HG03378 (cell line): ENCODE data around the gene GALNTL6.

Experiments used
- ATAC-seq: cut with Tn5 transposase; IDR thresholded peaks from one replicate; pipeline ENCODE4 v1.9.1; 2021; ENCODE audit warnings: mild to moderate bottlenecking, moderate library complexity; ENCODE audit not compliant: unreplicated experiment

Gene GALNTL6

GRCh38 chr4:171812665-171813525 lies at the start of gene GALNTL6:
GALNTL6 (plus strand) TSS chr4:171813404.
- ATAC-seq = peak; percentile 32

GRCh38 chr4:171765514-171765913 lies 47.7 kb upstream of the GALNTL6 start:
- no peak for ATAC-seq

GRCh38 chr4:171774642-171775190 lies 38.5 kb upstream of the GALNTL6 start:
- no peak for ATAC-seq

GRCh38 chr4:171779301-171779700 lies 33.9 kb upstream of the GALNTL6 start:
- ATAC-seq = no peak

GRCh38 chr4:171785388-171785787 lies 27.8 kb upstream of the GALNTL6 start:
- no peak for ATAC-seq

GRCh38 chr4:171793723-171794122 lies 19.5 kb upstream of the GALNTL6 start:
- no peak for ATAC-seq

- no peak for ATAC-seq
These were observed 18.7 kb upstream of the GALNTL6 start for GRCh38 chr4:171794528-171794927.

GRCh38 chr4:171809854-171810253 lies 3.4 kb upstream of the GALNTL6 start:
- ATAC-seq = no peak

GRCh38 chr4:171812333-171812664 lies 905 bp upstream of the GALNTL6 start:
- ATAC-seq = no peak

- ATAC-seq = no peak
These were observed 484 bp downstream of the GALNTL6 start for GRCh38 chr4:171813526-171814250.

- no peak for ATAC-seq
These were observed 1.3 kb downstream of the GALNTL6 start for GRCh38 chr4:171814545-171814944.

GRCh38 chr4:171817026-171817425 lies 3.8 kb downstream of the GALNTL6 start:
- peak; percentile 73 for ATAC-seq

GRCh38 chr4:171834640-171835039 lies 21.4 kb downstream of the GALNTL6 start:
- ATAC-seq = no peak

GRCh38 chr4:171843456-171843855 lies 30.3 kb downstream of the GALNTL6 start:
- ATAC-seq = no peak

- ATAC-seq = peak; percentile 54
These were observed 33.0 kb downstream of the GALNTL6 start for GRCh38 chr4:171846232-171846631.

GRCh38 chr4:171846893-171847292 lies 33.7 kb downstream of the GALNTL6 start:
- ATAC-seq = no peak

- no peak for ATAC-seq
These were observed 34.5 kb downstream of the GALNTL6 start for GRCh38 chr4:171847751-171848150.

- ATAC-seq = no peak
These were observed 36.5 kb downstream of the GALNTL6 start for GRCh38 chr4:171849686-171850222.

- no peak for ATAC-seq
These were observed 38.1 kb downstream of the GALNTL6 start for GRCh38 chr4:171851295-171851694.

- ATAC-seq = no peak
These were observed 44.3 kb downstream of the GALNTL6 start for GRCh38 chr4:171857302-171858012.

- no peak for ATAC-seq
These were observed 62.1 kb downstream of the GALNTL6 start for GRCh38 chr4:171875291-171875690.
